ENCODE results near the gene SPART. TPM values are rescaled to one million over a fixed set of nuclear protein-coding genes. Genes with fewer than 3 reads are reported as not detected.

The SPART gene
- total RNA-seq: 48.8 and 71.8 TPM in 2 replicates

GRCh38 chr13:36346222-36347083, at the start of gene SPART:
Gene SPART, minus strand, starts transcription at chr13:36346394. Its CDS starts 10,564 bp downstream, at chr13:36335830.

GRCh38 chr13:36297366-36298338, 48.5 kb downstream of the SPART start, which contains the start of gene CCDC169:
Gene CCDC169, minus strand, starts transcription at chr13:36297814. Its CDS starts 95 bp downstream, at chr13:36297719.

Small RNAs within 50 kb of the gene (small RNA-seq; reads per million reads assigned to genes)
- gene RNU6-71P (ENCODE audit: low replicate concordance): not detected

Other genes starting within 250 kb of the SPART start
- gene DCLK1, start 215.0 kb downstream of the SPART start, total RNA-seq: under 0.01 and 1.1 TPM in 2 replicates
- gene SOHLH2, start 131.8 kb downstream of the SPART start, total RNA-seq: 0.22 and 0.72 TPM in 2 replicates
- gene CCDC169, start 48.6 kb downstream of the SPART start, total RNA-seq: 1.3 and 3.3 TPM in 2 replicates
- gene CCNA1, start 86.1 kb upstream of the SPART start, total RNA-seq: 0.43 and 1.1 TPM in 2 replicates

Data from placental pericyte (primary cell).